ENCODE data around the gene CEACAM21.

CEACAM21 gene

DNA sequence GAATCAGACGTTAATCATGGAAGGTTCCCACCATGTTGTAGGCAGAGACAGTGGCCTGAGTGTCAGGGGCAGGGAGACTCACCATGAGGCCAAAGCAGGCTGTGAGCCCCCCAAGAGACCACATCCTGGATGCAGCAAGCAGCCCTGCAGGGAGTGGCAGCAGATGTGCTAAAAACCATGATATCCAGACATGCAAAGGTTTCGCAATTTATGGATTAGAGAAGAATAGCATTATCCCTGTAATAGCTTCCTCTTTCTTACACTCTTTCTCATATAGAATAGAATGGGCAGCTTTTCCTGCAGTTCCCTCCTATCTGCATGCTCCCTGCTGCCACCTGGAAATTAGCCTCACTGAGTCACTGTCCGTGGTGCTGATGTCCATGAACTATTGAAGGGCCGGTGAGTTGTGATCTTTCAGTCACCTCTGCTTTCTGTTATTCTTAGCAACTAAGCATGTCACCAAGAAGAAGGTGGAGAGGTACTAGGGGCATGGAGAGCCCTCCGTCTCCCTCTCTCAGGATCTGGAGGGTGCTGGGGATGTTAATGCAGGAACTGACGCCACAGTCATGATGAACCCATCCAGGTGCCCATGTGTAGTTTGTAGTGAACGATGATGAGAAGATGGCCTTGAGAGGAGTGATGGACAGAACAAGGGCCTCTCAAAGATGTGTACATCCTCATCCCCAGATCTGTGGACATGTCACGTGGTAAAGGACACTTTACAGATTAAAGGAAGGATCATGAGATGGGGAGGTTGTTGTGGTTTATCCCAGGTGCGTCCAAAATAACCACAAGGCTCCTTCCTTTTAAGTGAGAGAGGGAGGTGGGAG, 41.0 kb downstream of the CEACAM21 start:
- TF ChIP-seq, protein P1, sequence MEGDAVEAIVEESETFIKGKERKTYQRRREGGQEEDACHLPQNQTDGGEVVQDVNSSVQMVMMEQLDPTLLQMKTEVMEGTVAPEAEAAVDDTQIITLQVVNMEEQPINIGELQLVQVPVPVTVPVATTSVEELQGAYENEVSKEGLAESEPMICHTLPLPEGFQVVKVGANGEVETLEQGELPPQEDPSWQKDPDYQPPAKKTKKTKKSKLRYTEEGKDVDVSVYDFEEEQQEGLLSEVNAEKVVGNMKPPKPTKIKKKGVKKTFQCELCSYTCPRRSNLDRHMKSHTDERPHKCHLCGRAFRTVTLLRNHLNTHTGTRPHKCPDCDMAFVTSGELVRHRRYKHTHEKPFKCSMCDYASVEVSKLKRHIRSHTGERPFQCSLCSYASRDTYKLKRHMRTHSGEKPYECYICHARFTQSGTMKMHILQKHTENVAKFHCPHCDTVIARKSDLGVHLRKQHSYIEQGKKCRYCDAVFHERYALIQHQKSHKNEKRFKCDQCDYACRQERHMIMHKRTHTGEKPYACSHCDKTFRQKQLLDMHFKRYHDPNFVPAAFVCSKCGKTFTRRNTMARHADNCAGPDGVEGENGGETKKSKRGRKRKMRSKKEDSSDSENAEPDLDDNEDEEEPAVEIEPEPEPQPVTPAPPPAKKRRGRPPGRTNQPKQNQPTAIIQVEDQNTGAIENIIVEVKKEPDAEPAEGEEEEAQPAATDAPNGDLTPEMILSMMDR (IDR thresholded peaks at IDR 0.05; ENCODE audit: insufficient read depth, missing control alignments): no peak
- no peak for DNase-seq (ENCODE audit: insufficient read length, low spot score)
- no peak for FAIRE-seq

DNA sequence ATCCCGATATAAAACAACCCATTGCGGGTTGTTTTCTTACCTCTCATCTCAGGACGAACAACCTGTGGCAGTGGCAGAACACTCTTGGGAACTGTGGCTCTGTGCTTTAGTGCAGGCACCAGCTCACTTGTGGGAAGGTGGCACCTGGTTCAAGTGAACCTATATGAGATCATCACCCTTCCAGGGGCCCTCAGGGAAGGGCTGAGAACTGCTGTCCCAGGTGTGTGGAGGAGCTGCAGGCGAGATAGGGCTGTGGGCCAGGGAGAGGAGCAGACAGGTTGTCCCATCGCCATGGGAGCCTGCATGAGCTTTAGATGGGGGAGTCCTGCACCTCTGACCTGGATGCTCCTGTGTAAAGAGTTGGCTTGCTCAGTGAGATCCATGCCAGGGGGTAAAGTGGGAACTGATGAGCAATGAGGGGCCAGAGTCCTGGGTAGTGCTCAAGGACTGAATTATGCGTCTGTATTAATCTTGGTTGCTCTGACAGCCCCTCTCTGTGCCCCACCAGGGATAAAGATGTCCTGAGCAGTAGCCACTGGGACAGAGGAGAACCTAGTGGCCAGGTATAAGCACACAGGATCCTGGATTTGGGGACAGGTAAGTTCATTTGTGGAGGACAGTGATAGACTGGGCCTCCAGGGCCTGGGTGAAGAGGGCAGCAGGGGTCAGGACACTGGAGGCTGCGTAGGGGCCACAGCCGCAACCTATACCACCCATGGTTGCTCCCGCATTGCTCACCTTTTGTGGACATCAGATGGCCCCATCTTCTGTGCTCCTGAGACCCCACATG, 42.2 kb downstream of the CEACAM21 start:
- TF ChIP-seq, protein P1 (IDR thresholded peaks at IDR 0.05; ENCODE audit: insufficient read depth, missing control alignments): no peak
- FAIRE-seq (no peak), DNase-seq (ENCODE audit: insufficient read length, low spot score) (no peak)

DNA sequence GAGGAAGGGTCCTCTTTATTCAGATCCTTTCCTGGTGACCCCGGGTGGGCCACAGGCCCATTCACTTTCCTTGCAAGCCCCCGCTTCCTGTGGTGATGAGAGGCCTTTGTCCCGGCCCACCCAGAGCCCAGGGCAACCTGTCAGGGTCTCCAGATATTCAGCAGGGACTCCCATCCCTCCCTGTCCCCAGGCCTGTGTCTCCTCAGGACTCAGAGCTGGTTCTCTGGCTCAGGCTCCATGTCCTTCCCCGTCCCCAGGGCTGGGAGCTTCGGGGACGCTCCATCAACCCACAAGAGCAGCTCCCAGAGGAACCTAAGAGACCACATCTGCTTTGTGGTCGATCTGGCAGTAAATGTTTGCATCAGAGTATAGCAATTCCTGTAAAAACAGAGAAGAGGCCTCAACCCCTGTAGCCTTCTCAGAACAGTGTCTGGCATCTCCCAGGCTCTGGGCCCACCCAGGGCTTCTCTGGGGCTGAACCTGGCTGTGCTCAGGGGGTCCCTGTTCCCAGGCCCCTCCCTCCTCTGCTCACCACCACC, 43.1 kb downstream of the CEACAM21 start:
- FAIRE-seq (no peak), DNase-seq (ENCODE audit: insufficient read length, low spot score) (no peak)
- TF ChIP-seq, protein P1 (IDR thresholded peaks at IDR 0.05; ENCODE audit: insufficient read depth, missing control alignments): no peak

DNA sequence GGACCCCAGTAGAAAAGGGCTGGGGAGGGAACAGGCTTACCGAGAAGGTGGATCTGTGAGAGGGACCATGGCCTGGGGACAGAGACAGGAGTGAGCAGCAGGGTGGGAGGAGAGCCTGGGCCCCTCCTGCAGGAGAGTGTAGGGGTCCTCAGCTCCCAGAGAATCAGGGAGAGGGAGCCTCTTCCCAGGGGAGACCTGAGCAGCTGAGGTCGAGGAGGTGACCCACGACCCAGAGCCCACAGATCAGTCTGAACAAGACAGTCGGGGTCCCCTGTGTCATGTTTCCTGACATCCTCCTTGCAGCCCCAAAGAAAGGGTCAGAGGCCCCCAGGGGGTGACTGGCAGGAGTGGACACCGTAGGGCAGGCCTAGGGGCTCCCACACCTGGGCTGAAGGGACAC, 44.2 kb downstream of the CEACAM21 start:
- DNase-seq (ENCODE audit: insufficient read length, low spot score) (no peak), FAIRE-seq (no peak)
- TF ChIP-seq, protein P1 (IDR thresholded peaks at IDR 0.05; ENCODE audit: insufficient read depth, missing control alignments): no peak

DNA sequence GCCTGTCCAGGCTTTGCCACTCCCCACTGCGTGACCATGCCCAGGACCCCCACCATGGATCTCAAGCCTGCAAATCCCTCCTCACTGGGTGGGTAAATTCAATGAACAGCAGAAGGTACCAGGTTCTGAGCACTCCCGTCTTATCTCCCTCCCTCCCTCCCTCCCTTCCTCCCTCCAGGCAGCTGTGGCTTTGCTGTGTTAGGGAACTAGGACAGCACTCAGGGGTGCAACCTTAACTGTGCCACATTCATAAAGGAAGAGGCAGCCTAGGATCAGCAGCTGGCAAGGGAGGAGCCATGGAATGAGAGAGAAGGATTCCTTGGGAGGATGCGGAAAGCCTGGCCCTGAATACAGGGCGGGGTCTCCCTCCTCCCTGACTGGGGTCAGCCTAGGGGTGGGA, 45.3 kb downstream of the CEACAM21 start:
- DNase-seq (ENCODE audit: insufficient read length, low spot score) (no peak), FAIRE-seq (no peak)
- TF ChIP-seq, protein P1 (IDR thresholded peaks at IDR 0.05; ENCODE audit: insufficient read depth, missing control alignments): no peak

DNA sequence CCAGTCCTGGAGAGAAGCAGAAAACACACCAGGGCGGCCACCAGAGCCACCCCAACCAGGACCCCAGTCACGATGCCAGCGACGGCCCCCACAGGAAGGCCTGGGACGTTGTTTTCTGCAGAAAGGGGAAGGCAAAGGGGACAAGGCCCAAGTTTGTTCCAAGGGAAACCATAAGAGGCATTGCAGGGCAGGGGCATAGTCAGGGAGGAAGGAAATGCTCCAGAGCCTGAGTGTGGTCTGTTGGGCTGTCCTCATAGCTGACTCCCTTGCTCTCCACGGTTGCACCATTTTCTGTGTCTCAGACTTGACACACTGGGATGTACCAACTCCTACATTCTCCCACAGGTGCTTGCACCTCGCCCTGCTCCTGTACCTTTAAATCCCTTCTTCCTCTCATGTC, 45.7 kb downstream of the CEACAM21 start:
- TF ChIP-seq, protein P1 (IDR thresholded peaks at IDR 0.05; ENCODE audit: insufficient read depth, missing control alignments): no peak
- no peak for DNase-seq (ENCODE audit: insufficient read length, low spot score)
- no peak for FAIRE-seq

Data from D721Med (cell line).